ENCODE data around the gene AMMECR1L.

DNA sequence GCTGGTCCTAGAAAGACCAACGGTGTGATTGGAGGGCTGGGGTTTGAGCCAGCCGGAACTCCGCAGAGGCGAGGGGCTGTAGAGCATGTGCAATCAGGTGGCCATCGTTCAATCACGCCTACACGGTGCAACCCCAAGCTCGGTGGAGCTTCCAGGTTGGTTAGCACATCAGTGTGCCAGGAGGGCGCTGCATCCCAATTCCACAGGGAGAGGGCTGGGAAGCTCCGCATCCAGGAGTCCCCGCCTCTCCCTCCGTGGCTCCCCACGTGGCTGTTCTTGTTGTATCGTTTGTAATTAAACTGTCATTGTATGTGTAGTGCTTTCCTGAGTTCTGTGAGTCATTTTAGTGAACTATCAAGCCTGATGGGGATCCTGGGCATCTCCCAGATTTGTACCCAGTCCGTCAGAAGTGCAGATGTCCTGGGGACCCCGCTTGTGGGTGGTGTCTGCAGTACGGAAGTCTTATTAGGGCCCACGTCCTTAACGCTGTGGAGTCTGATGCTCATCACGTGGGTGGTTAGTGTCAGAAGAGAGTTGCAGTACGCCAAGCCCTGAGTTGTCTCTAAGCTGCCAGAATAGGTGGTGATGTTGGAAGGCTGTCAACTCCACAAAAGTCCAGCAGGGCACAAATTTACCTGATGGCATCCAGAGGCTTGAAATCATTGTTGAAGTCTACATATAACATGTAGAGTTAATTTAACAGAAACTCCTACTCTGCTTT, 20.6 kb upstream of the AMMECR1L start:
- TF ChIP-seq, protein P1, sequence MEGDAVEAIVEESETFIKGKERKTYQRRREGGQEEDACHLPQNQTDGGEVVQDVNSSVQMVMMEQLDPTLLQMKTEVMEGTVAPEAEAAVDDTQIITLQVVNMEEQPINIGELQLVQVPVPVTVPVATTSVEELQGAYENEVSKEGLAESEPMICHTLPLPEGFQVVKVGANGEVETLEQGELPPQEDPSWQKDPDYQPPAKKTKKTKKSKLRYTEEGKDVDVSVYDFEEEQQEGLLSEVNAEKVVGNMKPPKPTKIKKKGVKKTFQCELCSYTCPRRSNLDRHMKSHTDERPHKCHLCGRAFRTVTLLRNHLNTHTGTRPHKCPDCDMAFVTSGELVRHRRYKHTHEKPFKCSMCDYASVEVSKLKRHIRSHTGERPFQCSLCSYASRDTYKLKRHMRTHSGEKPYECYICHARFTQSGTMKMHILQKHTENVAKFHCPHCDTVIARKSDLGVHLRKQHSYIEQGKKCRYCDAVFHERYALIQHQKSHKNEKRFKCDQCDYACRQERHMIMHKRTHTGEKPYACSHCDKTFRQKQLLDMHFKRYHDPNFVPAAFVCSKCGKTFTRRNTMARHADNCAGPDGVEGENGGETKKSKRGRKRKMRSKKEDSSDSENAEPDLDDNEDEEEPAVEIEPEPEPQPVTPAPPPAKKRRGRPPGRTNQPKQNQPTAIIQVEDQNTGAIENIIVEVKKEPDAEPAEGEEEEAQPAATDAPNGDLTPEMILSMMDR (IDR thresholded peaks at IDR 0.05) = no peak
- no peak for TF ChIP-seq POLR2A (IDR thresholded peaks at IDR 0.05)
